Measurements from ENCODE around the gene PLCXD3.

Gene PLCXD3

DNA sequence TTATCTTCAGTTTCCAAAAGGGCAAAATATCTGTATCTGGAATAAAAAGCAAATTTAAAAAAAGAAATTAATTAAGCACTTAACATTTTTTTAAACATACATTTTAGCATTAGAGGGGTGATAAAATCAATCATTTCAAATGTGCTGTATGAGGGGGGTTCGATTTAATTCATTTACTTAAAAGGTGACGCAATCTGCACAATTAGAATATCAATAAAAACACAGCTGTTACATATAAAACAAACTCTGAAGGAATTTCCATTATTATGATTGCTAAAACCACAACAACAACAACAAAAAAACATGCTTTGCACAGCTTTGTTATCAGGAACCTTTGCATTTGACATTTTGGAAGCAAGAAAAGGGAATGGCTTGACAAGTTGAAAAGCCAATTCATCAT lies 225.5 kb downstream of the PLCXD3 start:
- DNase-seq (ENCODE audit: low spot score), result no peak

DNA sequence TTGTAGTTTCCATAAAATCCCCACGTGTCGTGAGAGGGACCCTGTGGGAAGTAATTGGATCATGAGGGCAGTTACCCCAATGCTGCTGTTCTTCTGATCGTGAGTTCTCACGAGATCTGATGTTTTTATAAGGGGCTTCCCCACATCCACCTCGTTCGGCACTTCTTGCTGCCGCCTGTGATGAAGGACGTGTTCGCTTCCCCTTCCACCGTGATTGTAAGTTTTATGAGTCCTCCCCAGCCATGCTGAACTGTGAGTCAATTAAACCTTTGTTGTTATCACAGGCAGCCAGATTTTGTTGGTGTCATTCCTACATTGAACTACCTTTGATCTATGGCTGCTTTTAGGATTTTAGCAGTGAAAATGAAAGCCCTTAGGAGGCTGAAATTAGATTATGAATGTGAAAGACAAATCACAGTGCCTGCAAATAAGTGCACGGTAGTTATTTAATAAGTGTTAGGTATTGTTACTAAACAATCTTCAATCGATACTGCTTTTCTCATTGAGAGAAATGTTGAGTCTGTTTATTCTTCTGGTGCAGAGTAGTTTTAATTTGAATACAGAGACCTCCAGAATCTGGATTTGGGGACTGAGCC lies 229.1 kb downstream of the PLCXD3 start:
- no peak for DNase-seq (ENCODE audit: low spot score)

GRCh38 chr5:41279040-41279439 lies 231.4 kb downstream of the PLCXD3 start:
- DNase-seq (ENCODE audit: low spot score), result no peak

DNA sequence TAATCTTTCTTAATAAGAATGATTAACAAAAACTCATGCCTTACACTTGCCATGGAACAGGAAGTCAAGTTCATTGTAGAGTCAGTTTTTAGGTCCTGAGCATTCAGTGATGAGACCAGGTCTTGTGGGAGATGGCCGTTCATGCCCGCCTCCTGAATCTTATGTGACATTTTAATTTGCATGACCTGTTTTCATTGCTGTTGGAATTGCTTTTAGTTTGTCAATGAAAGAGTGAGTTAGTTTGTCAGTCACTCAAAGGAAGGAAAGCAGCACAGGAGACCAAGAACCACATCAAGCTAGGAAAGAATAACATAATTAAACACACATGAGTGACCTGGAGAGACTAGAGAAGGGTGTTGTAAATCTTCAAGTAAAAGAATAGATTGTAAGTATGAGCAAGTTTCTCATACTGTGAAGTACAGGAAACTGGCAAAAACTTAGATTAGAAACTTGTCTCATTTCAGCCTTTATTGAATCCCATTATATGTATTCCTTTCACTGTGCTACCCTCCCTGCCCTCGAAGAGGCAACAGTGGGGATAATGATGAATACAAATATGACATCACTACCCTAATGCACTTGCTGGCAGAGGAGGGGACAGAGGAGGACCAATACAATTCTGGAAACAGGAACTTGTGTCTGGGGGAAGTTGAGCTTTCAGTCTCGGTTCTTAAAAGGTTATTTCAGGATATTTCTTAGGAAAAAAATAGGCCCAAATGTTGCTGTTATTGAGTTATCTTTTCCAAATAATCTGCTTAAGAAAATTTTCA lies 232.7 kb downstream of the PLCXD3 start:
- DNase-seq (ENCODE audit: low spot score), result no peak

- DNase-seq (ENCODE audit: low spot score), result no peak
These were observed 234.4 kb downstream of the PLCXD3 start for GRCh38 chr5:41275813-41276512.

- peak; percentile 63 for DNase-seq (ENCODE audit: low spot score)
These were observed 239.8 kb downstream of the PLCXD3 start for GRCh38 chr5:41270423-41271251.

- no peak for DNase-seq (ENCODE audit: low spot score)
These were observed 241.5 kb downstream of the PLCXD3 start for GRCh38 chr5:41268894-41269293.

GRCh38 chr5:41266377-41266776 lies 244.0 kb downstream of the PLCXD3 start:
- DNase-seq (ENCODE audit: low spot score), result no peak

- DNase-seq (ENCODE audit: low spot score), result no peak
These were observed 246.4 kb downstream of the PLCXD3 start for GRCh38 chr5:41264019-41264418.

- no peak for DNase-seq (ENCODE audit: low spot score)
These were observed 247.1 kb downstream of the PLCXD3 start for GRCh38 chr5:41263335-41263734.

Measured in putamen (tissue), 1 donor.